ENCODE data around the gene OPCML. TPM values are rescaled to one million over a fixed set of nuclear protein-coding genes. Genes with fewer than 3 reads are reported as not detected.

The OPCML gene
- total and polyA plus RNA-seq, 4 donors = under 0.01 to 0.01 TPM; not detected in 2

- Histone ChIP-seq H3K9ac (ENCODE audit: low read depth in 1 of 2, low read length in 2 of 2) (no peak overlapping the region), H3K4me3 (ENCODE audit: low read depth in 1 of 3, low read length in 3 of 3) (no peak overlapping the region), H3K27me3 (ENCODE audit: control insufficient read depth in 4 of 4, insufficient read depth in 4 of 4, low read length in 3 of 4) (no peaks in the 10 kb centered on the region), H3K9me3 (ENCODE audit: control insufficient read depth in 4 of 4, low read length in 3 of 4) (no peaks in the 10 kb centered on the region), H3K27ac (ENCODE audit: low read depth in 1 of 2, low read length in 2 of 2) (no peak overlapping the region), H3K4me1 (ENCODE audit: control insufficient read depth in 4 of 4, insufficient read depth in 4 of 4, low read length in 3 of 4) (peaks cover 0 to 3% (median 1%) of the 10 kb centered on the region in 4 donors), H3K36me3 (ENCODE audit: control insufficient read depth in 4 of 4, insufficient read depth in 3 of 4, low read depth in 1 of 4, low read length in 3 of 4) (no peaks in the 10 kb centered on the region)
- TF ChIP-seq GABPA (IDR thresholded peaks at IDR 0.05 in 1 of 2, conservative IDR thresholded peaks at IDR 0.05 in 1 of 2) = no peak
- TF ChIP-seq ZBTB33 (IDR thresholded peaks at IDR 0.05) = no peak
- no peak for TF ChIP-seq TAF1 (conservative IDR thresholded peaks at IDR 0.05)
- no peak for TF ChIP-seq ATF3 (IDR thresholded peaks at IDR 0.05)
- TF ChIP-seq CTCF (IDR thresholded peaks at IDR 0.05; ENCODE audit: low read depth, low read length, missing input control) = no peak
- TF ChIP-seq EGR1 (IDR thresholded peaks at IDR 0.05; ENCODE audit: low read depth in 2 of 2) = no peak
- no peak for TF ChIP-seq JUND (IDR thresholded peaks at IDR 0.05)
- no peak for TF ChIP-seq FOXA1 (IDR thresholded peaks at IDR 0.05)
- TF ChIP-seq HNF4A (conservative IDR thresholded peaks at IDR 0.05) = no peak
- TF ChIP-seq NR2F2 (IDR thresholded peaks at IDR 0.05) = no peak
- no peak for TF ChIP-seq HNF4G (IDR thresholded peaks at IDR 0.05)
- no peak for TF ChIP-seq YY1 (IDR thresholded peaks at IDR 0.05)
- no peak for TF ChIP-seq RXRA (IDR thresholded peaks at IDR 0.05)
- TF ChIP-seq MAX (IDR thresholded peaks at IDR 0.05) = no peak
- no peak for TF ChIP-seq SP1 (IDR thresholded peaks at IDR 0.05)
- no peak for TF ChIP-seq RAD21 (IDR thresholded peaks at IDR 0.05)
- DNase-seq (ENCODE audit: low spot score) = no peak
- WGBS = 88% methylated on average over 2 of the region's 2 CpGs
Measured at GRCh38 chr11:132620423-132620822, 911.9 kb downstream of the OPCML start.

GRCh38 chr11:132610791-132611190 is 921.5 kb downstream of the OPCML start:
- Histone ChIP-seq H3K27me3 (ENCODE audit: control insufficient read depth in 4 of 4, insufficient read depth in 4 of 4, low read length in 3 of 4) (no peaks in the 10 kb centered on the region), H3K27ac (ENCODE audit: low read depth in 1 of 2, low read length in 2 of 2) (no peak overlapping the region), H3K9ac (ENCODE audit: low read depth in 1 of 2, low read length in 2 of 2) (no peak overlapping the region), H3K36me3 (ENCODE audit: control insufficient read depth in 4 of 4, insufficient read depth in 3 of 4, low read depth in 1 of 4, low read length in 3 of 4) (no peaks in the 10 kb centered on the region), H3K4me1 (ENCODE audit: control insufficient read depth in 4 of 4, insufficient read depth in 4 of 4, low read length in 3 of 4) (no peaks in the 10 kb centered on the region), H3K4me3 (ENCODE audit: low read depth in 1 of 3, low read length in 3 of 3) (no peak overlapping the region), H3K9me3 (ENCODE audit: control insufficient read depth in 4 of 4, low read length in 3 of 4) (no peaks in the 10 kb centered on the region)
- WGBS = 82% methylated on average over 4 of the region's 4 CpGs
- no peak for DNase-seq (ENCODE audit: low spot score)
- TF ChIP-seq ZBTB33 (IDR thresholded peaks at IDR 0.05) (no peak), TAF1 (conservative IDR thresholded peaks at IDR 0.05) (no peak), HNF4A (conservative IDR thresholded peaks at IDR 0.05) (no peak), YY1 (IDR thresholded peaks at IDR 0.05) (no peak), ATF3 (IDR thresholded peaks at IDR 0.05) (no peak), FOXA2 (IDR thresholded peaks at IDR 0.05) (no peak), CTCF (IDR thresholded peaks at IDR 0.05; ENCODE audit: low read depth, low read length, missing input control) (no peak), GABPA (IDR thresholded peaks at IDR 0.05 in 1 of 2, conservative IDR thresholded peaks at IDR 0.05 in 1 of 2) (no peak), RAD21 (IDR thresholded peaks at IDR 0.05) (no peak), RXRA (IDR thresholded peaks at IDR 0.05) (no peak), JUND (IDR thresholded peaks at IDR 0.05) (no peak), SP1 (IDR thresholded peaks at IDR 0.05) (no peak), HNF4G (IDR thresholded peaks at IDR 0.05) (no peak), MAX (IDR thresholded peaks at IDR 0.05) (no peak), REST (IDR thresholded peaks at IDR 0.05) (no peak), NR2F2 (IDR thresholded peaks at IDR 0.05) (no peak), EGR1 (IDR thresholded peaks at IDR 0.05; ENCODE audit: low read depth in 2 of 2) (no peak)
